Measurements from ENCODE around the gene MTFMT. TPM values are rescaled to one million over a fixed set of nuclear protein-coding genes. Genes with fewer than 3 reads are reported as not detected.
A peak's percentile ranks its signal among the peaks of the same experiment; 100 is the strongest.
"Not testable (repeated sequence)": the region's sequence is repeated elsewhere in the genome, so short reads cannot be mapped to it uniquely, and the experiment has no call there.

The MTFMT gene
- total RNA-seq, 1 donor: 30.7 TPM

DNA sequence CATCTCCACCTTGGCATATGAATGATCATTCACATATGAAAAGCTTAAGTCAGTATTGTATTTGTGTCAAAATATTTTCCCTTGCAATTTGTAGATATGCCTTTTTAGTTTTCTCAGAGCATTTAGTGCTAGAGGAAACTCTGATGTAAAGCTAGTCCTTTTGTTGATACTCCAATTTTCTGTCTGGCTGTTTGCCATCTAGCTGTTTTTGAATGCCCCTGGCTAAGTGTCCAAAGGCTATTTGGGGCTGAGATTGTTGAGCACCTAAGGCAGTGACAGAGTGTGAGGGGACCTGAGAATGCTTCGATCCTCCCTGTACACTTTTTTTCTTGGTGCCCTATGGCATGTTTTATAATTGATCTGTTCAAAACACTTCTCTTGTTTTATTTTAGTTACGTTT is 18.8 kb upstream of the MTFMT start:
- TF ChIP-seq, protein P1, sequence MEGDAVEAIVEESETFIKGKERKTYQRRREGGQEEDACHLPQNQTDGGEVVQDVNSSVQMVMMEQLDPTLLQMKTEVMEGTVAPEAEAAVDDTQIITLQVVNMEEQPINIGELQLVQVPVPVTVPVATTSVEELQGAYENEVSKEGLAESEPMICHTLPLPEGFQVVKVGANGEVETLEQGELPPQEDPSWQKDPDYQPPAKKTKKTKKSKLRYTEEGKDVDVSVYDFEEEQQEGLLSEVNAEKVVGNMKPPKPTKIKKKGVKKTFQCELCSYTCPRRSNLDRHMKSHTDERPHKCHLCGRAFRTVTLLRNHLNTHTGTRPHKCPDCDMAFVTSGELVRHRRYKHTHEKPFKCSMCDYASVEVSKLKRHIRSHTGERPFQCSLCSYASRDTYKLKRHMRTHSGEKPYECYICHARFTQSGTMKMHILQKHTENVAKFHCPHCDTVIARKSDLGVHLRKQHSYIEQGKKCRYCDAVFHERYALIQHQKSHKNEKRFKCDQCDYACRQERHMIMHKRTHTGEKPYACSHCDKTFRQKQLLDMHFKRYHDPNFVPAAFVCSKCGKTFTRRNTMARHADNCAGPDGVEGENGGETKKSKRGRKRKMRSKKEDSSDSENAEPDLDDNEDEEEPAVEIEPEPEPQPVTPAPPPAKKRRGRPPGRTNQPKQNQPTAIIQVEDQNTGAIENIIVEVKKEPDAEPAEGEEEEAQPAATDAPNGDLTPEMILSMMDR (IDR thresholded peaks at IDR 0.05; ENCODE audit: insufficient read depth, low read depth, low read length): no peak
- H3K4me3 ChIP-seq (ENCODE audit: low read depth, low read length): no peak overlapping the region
- no peak for DNase-seq (ENCODE audit: low read depth)

DNA sequence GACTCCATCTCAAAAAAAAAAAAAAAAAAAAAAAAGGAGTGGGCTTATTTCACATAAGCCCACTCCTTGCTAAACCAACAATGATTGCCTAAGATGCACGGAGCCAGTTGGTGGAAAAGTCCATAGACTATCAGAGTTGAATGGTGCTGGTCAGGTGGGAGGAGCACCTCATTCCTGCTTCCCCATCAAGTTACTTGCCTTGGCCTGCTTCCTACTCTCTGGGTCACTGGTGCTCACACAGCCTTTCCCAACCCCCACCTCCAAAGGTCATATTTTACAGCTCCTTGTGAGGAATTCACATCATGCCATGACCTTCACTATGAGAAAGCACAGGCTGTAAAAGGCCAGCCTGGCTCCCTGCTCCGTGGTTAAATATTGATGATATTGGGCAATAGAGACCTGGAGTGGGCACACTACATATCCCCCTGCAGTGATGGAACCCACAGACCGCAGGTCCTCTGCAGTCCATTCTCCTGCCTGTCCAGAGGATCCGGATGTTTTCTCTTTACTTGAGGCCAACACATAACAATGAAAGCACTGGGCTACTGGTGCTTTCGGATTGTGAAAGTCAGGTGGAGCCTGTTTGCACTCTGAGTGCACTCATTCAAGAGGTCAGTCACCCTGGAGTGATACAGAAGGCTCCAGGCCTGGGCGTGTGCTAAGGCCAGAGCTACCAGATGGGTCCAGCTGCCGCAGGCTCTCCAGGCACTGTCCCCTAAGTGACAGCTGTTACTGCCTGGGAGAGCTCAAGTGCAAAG is 15.5 kb upstream of the MTFMT start, which contains the start of gene SLC51B:
SLC51B (plus strand) TSS at position 664 of the 758 bp plus-strand sequence. CDS start 4,618 bp downstream, outside the sequence.
- TF ChIP-seq, protein P1 (IDR thresholded peaks at IDR 0.05; ENCODE audit: insufficient read depth, low read depth, low read length): no peak
- DNase-seq (ENCODE audit: low read depth): peak; percentile 75
- no peak within 1 kb of the TSS for H3K4me3 ChIP-seq (ENCODE audit: low read depth, low read length)

DNA sequence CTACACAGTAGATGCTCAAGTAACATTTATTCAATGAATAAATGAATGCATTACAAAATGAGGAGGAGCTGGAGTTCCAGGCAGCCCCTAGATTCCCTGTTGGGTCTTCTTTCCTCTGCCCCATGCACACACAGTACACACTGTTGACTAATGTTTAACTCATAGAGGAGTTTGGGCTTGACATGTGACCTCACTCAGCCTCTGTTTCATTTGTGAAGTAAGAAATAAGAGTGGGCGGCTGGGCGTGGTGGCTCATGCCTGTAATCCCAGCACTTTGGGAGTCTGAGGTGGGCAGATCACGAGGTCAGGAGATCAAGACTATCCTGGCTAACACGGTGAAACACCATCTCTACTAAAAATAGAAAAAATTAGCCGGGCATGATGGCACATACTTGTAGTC is 14.8 kb upstream of the MTFMT start:
- H3K4me3 ChIP-seq (ENCODE audit: low read depth, low read length): not testable (repeated sequence)
- peak; percentile 53 for DNase-seq (ENCODE audit: low read depth)

DNA sequence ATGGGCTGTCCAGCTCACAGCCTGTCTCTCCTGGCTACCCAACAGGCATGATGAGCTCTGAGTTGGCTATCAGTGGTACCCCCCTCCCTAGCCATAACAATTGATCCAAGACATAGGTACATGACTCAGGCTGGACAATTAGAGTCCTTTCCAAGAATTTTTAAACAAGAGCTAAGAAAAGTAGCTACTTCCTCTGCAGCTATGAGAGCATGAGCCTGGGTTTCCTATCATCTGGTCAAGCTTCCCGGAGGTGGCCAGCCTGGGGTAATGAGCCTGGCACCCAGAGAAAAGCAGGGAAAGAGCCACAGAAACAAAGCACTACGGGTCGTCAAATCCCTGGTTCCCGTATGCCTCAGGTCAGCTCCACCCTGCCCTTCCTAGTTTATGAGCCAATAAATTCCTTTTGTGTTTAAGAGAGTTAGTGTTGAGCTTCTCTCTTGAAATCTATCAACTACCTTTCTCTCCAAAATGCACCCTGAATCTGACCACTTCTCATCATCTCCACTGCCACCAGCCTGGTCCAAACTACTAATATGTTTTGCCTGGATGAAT is 13.4 kb upstream of the MTFMT start:
- DNase-seq (ENCODE audit: low read depth): peak; percentile 19
- H3K4me3 ChIP-seq (ENCODE audit: low read depth, low read length): no peak overlapping the region
- TF ChIP-seq, protein P1 (IDR thresholded peaks at IDR 0.05; ENCODE audit: insufficient read depth, low read depth, low read length): no peak

DNA sequence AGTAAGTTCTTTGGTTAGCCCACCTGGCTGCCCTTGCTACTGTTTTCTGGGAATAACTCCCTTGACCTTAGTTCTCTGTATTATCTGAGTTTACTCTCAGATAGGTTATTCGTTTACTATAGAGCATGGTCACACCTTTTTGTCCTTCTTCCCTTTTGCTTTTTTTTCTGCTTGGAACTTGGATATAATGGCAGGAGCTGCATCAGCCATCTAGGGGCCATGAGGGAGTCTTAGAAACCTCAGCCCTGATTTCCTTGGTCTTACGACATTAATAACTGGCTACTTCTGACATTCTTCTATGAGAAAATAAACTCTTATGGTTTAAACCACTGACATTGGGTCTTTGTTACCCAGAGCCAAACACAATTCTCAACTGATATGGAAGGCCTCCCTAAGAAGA is 12.3 kb upstream of the MTFMT start:
- TF ChIP-seq, protein P1 (IDR thresholded peaks at IDR 0.05; ENCODE audit: insufficient read depth, low read depth, low read length): no peak
- H3K4me3 ChIP-seq (ENCODE audit: low read depth, low read length): no peak overlapping the region

DNA sequence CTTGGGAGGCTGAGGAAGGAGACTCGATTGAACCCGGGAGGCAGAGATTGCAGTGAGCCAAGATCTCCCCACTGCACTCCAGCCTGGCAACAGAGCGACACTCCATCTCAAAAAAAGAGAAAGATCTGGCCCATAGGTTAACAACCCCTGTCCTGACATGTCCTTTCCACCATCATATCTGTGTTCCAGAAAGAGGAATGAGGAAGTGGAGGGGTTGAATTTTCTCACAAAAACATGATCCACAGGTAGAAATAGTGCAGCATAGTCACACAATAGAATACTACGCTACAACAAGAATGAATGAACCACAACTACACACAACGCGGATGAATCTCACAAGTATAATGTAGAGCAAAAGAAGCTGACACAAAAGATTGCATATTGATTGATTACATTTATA is 11.0 kb upstream of the MTFMT start:
- DNase-seq (ENCODE audit: low read depth): no peak
- TF ChIP-seq, protein P1 (IDR thresholded peaks at IDR 0.05; ENCODE audit: insufficient read depth, low read depth, low read length): no peak
- no peak overlapping the region for H3K4me3 ChIP-seq (ENCODE audit: low read depth, low read length)

More for the DNA sequence above, 12.3 kb upstream of the MTFMT start:
- no peak for DNase-seq (ENCODE audit: low read depth)

DNA sequence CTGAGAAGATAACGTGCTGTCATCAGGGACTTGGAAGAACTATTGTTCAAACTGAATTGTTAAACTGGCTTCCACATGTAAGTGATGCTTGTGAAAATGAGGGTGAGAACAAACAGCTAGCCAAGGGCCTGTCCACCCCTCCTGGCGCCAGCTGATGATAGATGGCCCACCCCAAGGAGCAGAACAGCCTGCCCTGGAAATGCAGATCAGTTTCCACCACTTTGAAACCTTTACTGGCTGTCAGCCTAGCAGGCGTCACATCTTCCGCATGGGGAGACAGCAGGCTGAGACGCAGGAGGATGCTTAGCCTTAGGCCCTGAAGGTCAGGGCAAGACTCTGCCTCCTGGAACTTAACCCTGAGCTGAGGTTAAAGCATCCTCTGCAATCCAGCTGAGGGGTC is 9.4 kb upstream of the MTFMT start:
- TF ChIP-seq, protein P1 (IDR thresholded peaks at IDR 0.05; ENCODE audit: insufficient read depth, low read depth, low read length): no peak
- DNase-seq (ENCODE audit: low read depth): no peak

More for the DNA sequence above, 9.4 kb upstream of the MTFMT start:
- no peak overlapping the region for H3K4me3 ChIP-seq (ENCODE audit: low read depth, low read length)
